Camera-type eye (tissue), 1 donor: ENCODE results near the gene CYP3A7. TPM values are rescaled to one million over a fixed set of nuclear protein-coding genes. Genes with fewer than 3 reads are reported as not detected.

Experiments
- total RNA-seq: library from RNA; depleted of rRNA; stranded (reverse); fragments of >200 nt; gene quantifications from one replicate; pipeline ENCODE4 v1.2.3, GENCODE V29; 2014

Gene CYP3A7
- total RNA-seq, result not detected

DNA sequence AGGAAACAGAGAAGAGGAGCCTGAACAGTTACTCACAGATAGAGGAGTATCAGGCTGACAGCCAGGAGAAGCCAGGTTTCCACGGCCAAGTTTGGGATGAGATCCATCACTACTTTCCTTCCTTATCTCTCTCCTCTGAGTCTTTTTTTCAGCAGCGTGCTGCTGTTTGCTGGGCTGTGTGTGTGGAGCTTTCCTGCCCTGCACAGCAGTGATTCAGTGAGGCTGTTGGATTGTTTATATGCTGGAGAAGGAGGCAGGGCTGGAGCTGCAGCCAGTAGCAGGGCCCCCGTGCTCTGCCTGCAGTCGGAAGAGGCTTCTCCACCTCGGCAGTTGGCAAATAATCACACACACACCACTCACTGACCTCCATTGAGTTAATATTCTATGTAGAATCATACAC, at the start of gene CYP3A7:
Gene CYP3A7, minus strand, starts transcription at position 210 of the 400 bp plus-strand sequence. Its CDS starts 103 bp downstream, at position 107.

DNA sequence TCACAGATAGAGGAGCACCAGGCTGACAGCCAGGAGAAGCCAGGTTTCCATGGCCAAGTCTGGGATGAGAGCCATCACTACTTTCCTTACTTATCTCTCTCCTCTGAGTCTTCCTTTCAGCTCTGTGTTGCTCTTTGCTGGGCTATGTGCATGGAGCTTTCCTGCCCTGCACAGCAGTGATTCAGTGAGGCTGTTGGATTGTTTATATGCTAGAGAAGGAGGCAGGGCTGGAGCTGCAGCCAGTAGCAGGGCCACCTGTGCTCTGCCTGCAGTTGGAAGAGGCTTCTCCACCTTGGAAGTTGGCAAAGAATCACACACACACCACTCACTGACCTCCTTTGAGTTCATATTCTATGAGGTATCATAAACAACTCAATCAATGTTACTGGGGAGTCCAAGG, 49.0 kb upstream of the CYP3A7 start, which contains the start of gene CYP3A4:
Gene CYP3A4, minus strand, starts transcription at position 178 of the 400 bp plus-strand sequence. Its CDS starts 103 bp downstream, at position 75.

DNA sequence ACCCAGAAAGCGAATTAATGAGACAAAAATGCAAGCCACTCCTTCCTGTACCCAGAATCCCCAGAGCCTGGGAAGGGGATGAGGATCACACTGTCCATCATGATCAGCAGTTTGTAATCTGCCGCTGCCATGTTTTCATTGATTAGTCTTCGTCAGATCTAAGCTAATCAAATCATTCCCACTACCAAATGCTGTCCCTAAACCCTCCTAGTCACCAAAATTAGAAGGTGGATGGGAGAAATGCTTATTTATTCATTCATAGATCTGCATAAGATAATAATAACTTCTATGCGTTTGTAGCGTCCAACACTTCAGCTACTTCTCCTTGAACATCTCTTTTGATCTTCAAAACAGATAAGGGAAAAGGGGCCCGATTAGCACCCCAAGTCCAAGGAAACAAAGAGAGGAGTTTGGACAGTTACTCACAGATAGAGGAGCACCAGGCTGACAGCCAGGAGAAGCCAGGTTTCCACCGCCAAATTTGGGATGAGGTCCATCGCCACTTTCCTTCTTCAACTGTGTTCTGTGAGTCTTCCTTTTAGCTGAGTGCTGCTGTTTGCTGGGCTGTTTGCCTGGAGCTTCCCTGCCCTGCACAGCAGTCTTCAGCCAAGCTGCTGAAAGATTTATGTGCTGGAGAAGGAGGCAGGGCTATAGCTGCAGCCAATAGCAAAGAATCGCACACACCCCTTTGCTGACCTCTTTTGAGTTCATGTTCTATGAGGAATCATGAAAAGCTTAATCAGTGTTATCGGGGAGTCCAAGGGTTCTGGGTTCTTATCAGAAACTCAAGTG, 55.4 kb downstream of the CYP3A7 start, which contains the start of gene CYP3A5:
Gene CYP3A5, minus strand, starts transcription at position 597 of the 792 bp plus-strand sequence. Its CDS starts 100 bp downstream, at position 497.

Other genes with a start within 250 kb of the CYP3A7 start
- 35.1 TPM for gene ZNF394, start 234.9 kb downstream of the CYP3A7 start, total RNA-seq
- gene ZKSCAN5, start 230.5 kb downstream of the CYP3A7 start, total RNA-seq, result 19.4 TPM
- gene FAM200A, start 183.1 kb downstream of the CYP3A7 start, total RNA-seq, result 21.8 TPM
- 113 TPM for gene ZNF655, start 176.6 kb downstream of the CYP3A7 start, total RNA-seq
- gene TMEM225B, start 136.9 kb downstream of the CYP3A7 start, total RNA-seq, result not detected
- 29.7 TPM for gene ZSCAN25, start 118.2 kb downstream of the CYP3A7 start, total RNA-seq
- 4.6 TPM for gene CYP3A5, start 55.2 kb downstream of the CYP3A7 start, total RNA-seq
- not detected for gene CYP3A4, start 49.0 kb upstream of the CYP3A7 start, total RNA-seq
- not detected for gene CYP3A43, start 92.8 kb upstream of the CYP3A7 start, total RNA-seq
- not detected for gene OR2AE1, start 141.8 kb upstream of the CYP3A7 start, total RNA-seq
- gene TRIM4, start 184.3 kb upstream of the CYP3A7 start, total RNA-seq, result 38.9 TPM
- not detected for gene GJC3, start 194.4 kb upstream of the CYP3A7 start, total RNA-seq
- gene AZGP1, start 240.8 kb upstream of the CYP3A7 start, total RNA-seq, result 15.0 TPM